NCI-H1436 (cell line): ENCODE data around the gene WIPF2.
"Not testable (repeated sequence)": the region's sequence is repeated elsewhere in the genome, so short reads cannot be mapped to it uniquely, and the experiment has no call there.

Experiments
- DNase-seq: peaks from one replicate; lab custom pipeline; 2025; lab: John Stamatoyannopoulos, UW

Gene WIPF2

DNA sequence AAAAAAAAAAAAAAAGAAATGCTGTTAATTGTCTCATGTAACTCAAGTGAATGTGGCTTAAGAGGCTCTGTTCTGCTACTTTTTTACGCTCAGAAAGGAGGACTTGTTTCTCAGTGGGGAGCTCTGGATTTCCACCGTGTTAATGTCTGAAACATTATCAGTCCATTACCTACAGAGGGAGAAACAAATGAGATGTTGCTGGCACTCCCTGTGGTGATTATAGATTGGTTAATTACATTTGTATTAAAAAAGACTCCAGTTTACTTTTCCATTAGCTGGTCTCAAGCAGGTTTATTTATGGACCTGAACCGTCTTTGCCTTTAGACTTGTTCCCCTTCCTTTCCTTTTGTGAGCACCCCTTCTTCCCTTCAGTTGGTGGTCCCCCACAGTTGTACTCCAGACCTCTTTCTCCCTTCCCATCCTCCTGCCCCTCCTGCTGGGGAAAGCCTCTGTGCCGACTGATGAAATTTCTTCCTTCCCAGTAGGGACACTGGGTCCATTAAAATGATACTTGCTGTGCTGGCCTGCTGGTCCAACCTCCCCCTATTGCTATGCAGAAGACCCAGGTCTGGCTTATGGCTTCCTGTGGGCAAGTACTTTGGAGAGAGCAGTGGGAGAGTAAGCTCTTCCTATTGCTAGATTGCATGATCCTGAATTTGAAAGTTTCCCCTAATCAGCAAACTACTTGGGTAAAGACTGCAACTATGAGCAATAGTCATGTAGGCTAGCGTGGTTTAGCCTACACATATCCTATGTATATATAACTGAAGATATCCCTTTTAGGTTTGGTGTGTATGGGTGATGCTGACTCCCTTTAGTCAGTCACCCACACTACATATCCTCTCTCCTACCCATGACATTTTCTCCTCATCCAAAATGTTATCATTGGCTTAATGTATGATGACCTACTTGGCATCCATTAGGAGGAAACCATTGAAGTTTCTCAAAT lies 76.7 kb downstream of the WIPF2 start:
- no peak for DNase-seq

GRCh38 chr17:40297511-40297910 lies 78.4 kb downstream of the WIPF2 start:
- DNase-seq: no peak

- no peak for DNase-seq
Observed at GRCh38 chr17:40298726-40299125, 79.6 kb downstream of the WIPF2 start.

DNA sequence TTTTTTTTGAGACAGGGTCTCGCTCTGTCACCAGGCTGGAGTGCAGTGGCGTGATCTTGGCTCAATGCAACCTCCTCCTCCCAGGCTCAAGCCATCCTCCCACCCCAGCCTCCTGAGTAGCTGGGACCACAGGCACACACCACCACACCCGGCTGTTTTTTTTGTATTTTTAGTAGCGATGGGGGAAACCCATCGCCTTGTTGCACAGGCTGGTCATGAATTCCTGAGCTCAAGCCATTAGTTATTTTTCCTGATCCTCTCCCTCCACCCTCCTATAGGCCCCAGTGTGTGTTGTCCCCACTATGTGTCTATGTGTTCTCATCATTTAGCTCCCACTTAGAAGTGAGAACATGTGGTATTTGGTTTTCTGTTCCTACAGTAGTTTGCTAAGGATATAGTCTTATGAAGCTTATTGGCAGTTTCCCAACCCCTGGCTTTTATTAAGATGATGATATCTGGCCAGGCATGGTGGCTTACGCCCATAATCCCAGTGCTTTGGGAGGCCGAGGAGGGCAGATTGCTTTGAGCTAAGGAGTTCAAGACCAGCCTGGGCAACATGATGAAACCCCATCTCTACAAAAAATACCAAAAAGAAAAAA lies 80.2 kb downstream of the WIPF2 start:
- DNase-seq: not testable (repeated sequence)

GRCh38 chr17:40301315-40301714 lies 82.2 kb downstream of the WIPF2 start:
- no peak for DNase-seq

- peak; percentile 64 for DNase-seq
Observed at GRCh38 chr17:40303009-40303657, 84.0 kb downstream of the WIPF2 start.

GRCh38 chr17:40303708-40304551 lies 84.8 kb downstream of the WIPF2 start:
- peak; percentile 24 for DNase-seq

GRCh38 chr17:40304552-40304863 lies 85.4 kb downstream of the WIPF2 start:
- DNase-seq: not testable (repeated sequence)

DNA sequence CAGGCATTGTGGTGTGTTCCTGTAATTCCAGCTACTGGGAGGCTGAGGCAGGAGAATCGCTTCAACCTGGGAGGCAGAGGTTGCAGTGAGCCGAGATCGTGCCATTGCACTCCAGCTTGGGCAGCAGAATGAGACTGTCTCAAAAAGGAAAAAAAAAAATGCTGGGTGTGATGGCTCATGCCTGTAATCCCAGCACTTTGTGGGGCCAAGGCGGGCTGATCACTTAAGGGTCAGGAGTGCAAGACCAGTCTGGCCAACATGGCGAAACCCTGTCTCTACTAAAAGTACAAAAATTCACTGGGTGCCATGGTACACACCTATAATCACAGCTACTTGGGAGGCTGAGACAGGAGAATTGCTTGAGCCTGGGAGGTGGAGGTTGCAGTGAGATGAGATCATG lies 85.8 kb downstream of the WIPF2 start:
- DNase-seq: not testable (repeated sequence)

- DNase-seq: no peak
Observed at GRCh38 chr17:40306395-40306794, 87.3 kb downstream of the WIPF2 start.

DNA sequence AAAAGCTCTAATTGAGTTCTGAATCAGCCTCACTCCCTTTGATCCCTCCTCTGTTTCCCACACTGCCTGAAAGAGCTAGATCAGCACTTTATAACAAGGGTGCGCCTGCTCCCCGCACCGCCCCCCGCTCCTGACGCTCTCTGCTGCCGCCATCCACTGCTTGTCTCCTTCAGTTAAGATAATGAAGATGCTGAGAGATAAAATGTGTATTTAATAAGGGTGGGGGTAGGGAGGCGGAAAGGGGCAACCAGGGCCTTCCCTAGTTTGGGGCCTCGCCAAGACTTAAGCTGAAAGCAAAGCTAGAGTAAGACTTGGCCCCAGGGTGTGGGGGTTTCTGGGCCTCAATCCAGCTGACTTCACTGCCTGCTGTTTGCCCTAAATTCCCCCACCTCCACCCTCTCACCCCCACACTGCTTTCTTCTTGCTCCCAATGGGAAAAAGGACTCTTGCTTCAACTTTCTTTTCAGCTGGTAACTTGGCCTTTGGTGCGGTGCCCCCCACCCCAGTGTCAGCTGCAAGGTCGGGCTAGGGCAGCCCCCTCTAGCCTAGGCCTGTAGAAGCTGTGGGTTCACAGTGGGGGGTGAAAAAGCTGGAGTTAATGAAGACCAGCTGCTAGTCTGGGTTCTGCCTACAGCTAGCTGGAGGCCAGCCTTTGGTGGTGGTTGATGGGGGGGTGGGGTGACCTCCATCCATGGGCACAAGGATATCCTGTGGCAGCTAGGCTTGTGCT lies 88.1 kb downstream of the WIPF2 start:
- peak; percentile 58 for DNase-seq

- no peak for DNase-seq
Observed at GRCh38 chr17:40307740-40308239, 88.7 kb downstream of the WIPF2 start.

GRCh38 chr17:40309031-40309948 lies 90.2 kb downstream of the WIPF2 start, which contains the start of gene RARA:
Gene RARA (plus strand): TSS chr17:40309180. CDS start chr17:40331219, 22,039 bp downstream.
- DNase-seq: peak; percentile 58

DNA sequence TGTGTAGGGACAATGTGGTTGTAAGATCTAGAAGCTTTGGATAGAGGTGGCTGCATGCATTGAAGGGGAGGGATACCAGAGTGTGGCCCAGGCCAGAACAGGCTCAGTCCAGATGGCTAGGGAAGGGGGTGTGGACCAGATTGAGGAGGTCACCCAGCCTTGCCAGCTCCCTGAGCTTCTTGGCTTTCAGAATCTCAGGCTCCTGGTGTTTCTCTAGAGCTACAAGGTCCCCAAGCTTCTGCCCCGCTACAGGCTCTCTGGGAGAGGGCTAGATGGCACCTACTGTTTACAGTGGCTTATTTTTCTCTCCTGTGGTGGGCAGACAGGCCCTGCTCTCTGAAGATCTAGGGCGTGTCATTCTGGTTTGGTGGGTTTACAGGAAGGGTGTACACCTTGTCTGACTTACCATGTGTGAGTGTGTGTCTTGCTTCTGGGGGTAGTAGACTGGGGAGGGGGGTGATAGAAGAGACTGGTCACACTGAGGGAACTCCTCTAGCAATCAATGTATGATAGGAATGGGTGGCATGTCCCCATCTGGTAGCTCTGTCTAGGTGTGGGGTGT lies 90.9 kb downstream of the WIPF2 start:
- DNase-seq: no peak

DNA sequence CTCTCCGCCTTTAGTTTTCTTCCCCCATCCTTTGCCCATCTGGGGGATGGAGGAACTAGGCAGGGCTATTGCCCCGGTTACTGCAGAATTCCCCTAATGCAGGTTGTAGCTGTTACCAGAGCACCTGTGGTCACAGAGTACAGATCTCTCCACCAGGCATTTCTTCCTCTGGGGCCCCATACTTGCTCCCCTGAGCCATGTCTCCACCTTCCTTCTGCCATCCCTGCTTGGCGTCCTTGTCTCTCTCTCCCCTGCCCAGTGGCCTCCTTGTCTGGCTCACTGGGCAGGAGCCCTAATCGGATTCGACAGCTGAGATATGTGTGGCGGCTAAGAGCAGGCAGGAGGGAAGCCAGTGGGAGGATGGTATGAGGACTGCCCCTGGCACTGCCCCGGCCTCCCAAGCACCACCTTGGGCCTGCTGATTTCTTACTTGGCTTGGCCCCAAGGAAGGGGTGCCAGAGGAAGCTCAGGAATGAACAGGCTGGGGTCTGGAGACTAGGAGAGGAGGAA lies 91.8 kb downstream of the WIPF2 start:
- DNase-seq: no peak

GRCh38 chr17:40311575-40311974 lies 92.5 kb downstream of the WIPF2 start:
- no peak for DNase-seq

DNA sequence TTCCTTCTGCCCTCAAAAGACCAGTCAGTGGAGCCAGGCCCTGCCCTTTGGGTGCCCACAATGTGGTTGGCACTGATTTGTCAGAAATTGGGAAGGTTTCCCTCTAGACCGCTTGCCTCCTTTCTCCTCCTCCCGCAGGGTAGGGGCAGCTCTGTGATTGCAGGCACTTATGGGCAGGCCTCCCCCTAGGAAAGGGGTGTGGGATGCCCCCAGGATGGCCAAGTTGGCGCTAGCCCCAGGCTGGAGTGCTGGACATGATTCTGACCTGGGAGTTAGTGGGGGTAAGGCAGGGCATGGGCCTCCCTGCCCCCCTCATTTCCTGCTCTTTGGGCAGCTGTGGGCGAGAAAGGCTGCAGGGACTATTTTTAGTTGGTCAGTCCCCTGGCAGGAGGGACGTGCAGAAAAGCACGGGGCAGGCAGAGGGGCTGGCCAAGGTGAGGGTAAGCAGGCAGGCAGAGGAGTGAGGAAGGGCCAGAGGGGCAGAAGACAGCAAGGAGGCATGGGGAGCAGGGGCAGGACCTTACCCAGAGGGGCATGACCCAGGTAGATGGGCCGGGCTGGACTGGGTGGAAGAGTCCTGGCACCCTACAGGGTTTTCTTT lies 93.1 kb downstream of the WIPF2 start:
- DNase-seq: no peak

DNA sequence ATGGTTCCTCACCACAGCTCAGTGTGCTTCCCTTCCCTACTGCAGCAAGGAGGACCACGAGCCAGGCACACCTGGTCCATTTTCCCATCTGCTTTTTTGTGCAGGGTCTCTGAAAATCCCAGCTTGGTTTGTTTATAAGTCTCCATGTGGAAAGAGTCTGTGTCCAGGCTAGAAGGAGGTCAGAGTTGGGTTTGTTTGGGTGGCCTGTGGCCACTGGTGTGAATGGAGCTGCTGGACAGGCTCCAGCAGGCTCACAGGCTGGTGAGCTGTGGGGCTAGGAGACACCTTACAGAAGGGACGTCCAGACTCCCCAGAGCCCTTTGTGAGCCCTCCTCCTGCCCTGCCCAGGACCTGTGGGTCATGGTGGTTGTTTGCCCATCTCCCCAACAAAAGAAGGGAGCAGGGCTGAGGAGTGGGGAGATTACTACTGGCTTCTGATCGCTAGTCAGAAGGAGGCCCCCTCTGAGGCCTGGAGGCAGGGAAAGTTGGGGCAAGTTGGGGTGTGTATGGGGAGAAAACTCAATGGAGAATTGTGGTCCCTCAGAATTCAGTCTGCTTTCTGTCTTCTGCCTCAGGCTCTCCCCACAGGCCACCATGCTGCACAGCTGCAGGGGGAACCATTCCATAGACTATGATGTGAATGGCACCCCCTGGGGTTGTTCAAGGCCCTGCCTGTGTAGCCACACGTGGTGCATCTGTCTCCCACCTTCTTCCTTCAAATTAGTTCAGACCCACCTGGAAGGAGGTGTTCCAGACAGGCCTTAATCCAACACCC lies 94.0 kb downstream of the WIPF2 start:
- no peak for DNase-seq
